Peyer's patch (tissue), 4 donors: ENCODE measurements around the gene CDK5.

Experiments used
- POLR2A ChIP-seq, 2 donors: fragments of 450-650 bp; IDR thresholded peaks; one replicate each; pipeline ENCODE4 v1.5.1; 2017; ENCODE audit warnings: antibody characterized with exemption in 2 of 2, mild to moderate bottlenecking in 2 of 2, moderate library complexity in 2 of 2
- TF ChIP-seq, protein P1 (sequence below), 6 experiments: fragments of 450-650 bp in 4 of 6; fragments of 200-600 bp in 2 of 6; sonication (generic) in 1 of 6; IDR thresholded peaks; one replicate each; pipeline ENCODE4 v1.5.1; 2017 to 2019; ENCODE audit warnings: antibody characterized with exemption in 6 of 6, mild to moderate bottlenecking in 3 of 6, moderate library complexity in 1 of 6

DNA sequence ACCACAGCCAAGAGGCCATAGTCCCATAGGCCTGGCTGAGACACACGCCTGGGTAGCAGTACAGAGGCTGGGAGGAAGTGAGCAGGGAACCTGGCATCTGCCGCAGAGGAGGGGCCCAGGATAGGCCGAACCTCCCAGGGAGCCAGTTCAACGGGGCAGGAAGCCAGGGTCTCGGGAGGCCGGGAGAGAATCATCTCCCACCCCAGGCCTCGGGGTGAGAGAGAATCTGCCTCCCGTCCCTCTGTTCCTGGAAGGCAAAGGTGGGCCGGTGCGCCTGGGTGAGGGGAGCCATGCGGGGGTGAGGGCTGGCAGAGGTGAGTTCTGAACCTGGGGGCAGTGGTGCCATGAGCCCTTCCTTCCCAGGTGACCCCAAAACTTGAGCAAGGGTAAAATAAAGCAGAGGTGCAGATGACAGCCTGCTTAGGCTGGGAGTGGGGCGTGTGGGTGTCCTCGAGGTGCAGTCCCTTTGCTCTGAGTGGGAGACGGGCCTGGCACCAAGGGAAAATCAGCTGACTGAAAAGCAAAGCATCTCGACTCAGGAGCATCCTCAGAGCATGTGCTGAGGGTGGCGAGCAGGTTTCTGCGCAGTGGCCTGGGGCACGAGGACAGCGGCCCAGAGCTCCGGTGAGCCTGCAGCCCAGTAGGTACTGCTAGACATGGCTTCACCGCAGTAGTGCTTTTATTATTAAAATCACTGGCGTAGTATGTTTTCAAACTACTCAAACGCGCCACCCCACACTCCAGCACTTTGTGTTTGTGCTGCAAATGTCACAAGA, 44.1 kb upstream of the CDK5 start:
- TF ChIP-seq, protein P1, sequence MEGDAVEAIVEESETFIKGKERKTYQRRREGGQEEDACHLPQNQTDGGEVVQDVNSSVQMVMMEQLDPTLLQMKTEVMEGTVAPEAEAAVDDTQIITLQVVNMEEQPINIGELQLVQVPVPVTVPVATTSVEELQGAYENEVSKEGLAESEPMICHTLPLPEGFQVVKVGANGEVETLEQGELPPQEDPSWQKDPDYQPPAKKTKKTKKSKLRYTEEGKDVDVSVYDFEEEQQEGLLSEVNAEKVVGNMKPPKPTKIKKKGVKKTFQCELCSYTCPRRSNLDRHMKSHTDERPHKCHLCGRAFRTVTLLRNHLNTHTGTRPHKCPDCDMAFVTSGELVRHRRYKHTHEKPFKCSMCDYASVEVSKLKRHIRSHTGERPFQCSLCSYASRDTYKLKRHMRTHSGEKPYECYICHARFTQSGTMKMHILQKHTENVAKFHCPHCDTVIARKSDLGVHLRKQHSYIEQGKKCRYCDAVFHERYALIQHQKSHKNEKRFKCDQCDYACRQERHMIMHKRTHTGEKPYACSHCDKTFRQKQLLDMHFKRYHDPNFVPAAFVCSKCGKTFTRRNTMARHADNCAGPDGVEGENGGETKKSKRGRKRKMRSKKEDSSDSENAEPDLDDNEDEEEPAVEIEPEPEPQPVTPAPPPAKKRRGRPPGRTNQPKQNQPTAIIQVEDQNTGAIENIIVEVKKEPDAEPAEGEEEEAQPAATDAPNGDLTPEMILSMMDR (IDR thresholded peaks at IDR 0.05), result no peak
- TF ChIP-seq POLR2A (IDR thresholded peaks at IDR 0.05), result no peak
